Lower leg skin (tissue), 3 donors: ENCODE measurements around the gene KISS1.

Source experiments
- CTCF ChIP-seq, 3 donors: fragments of 450-650 bp; IDR thresholded peaks; one replicate each; pipeline ENCODE4 v1.5.1; 2016; ENCODE audit warnings: antibody characterized with exemption in 3 of 3, mild to moderate bottlenecking in 3 of 3, moderate library complexity in 2 of 3
- POLR2A ChIP-seq, 2 donors: fragments of 450-650 bp; IDR thresholded peaks; one replicate each; pipeline ENCODE4 v1.6.1; 2016 to 2017; ENCODE audit warnings: antibody characterized with exemption in 2 of 2, mild to moderate bottlenecking in 1 of 2, moderate library complexity in 1 of 2

- TF ChIP-seq POLR2A (IDR thresholded peaks at IDR 0.05) (no peak), CTCF (IDR thresholded peaks at IDR 0.05) (no peak)
Measured at GRCh38 chr1:204241050-204241449, 44.8 kb upstream of the KISS1 start.
